Spleen (tissue), 11 donors: ENCODE data around the gene ADAP1. TPM values are rescaled to one million over a fixed set of nuclear protein-coding genes. Genes with fewer than 3 reads are reported as not detected.
"Not testable (repeated sequence)": the region's sequence is repeated elsewhere in the genome, so short reads cannot be mapped to it uniquely, and the experiment has no call there.

Experiments
- DNase-seq: peaks from one replicate; pipeline ENCODE4 v3.0.0-alpha.2; 2020
- H3K27ac ChIP-seq, 8 donors: fragments of 200-600 bp; sonication (generic) in 7 of 8; 1 replicate in 4 of 8; 2 replicates in 4 of 8; pipeline versions ENCODE4 v1.5.0 to v1.8.0; 2016 to 2021; ENCODE audit warnings: inconsistent platforms in 4 of 8, mild to moderate bottlenecking in 4 of 8, moderate library complexity in 1 of 8
- H3K27me3 ChIP-seq, 7 donors: fragments of 200-600 bp; sonication (generic) in 6 of 7; replicated peaks in 1 of 7; 1 replicate in 4 of 7; 2 replicates in 3 of 7; pipeline versions ENCODE4 v1.5.0 to v1.8.0; 2016 to 2021; ENCODE audit warnings: inconsistent platforms in 3 of 7, mild to moderate bottlenecking in 1 of 7
- H3K36me3 ChIP-seq, 6 donors: fragments of 200-600 bp; sonication (generic) in 5 of 6; 1 replicate in 4 of 6; 2 replicates in 2 of 6; pipeline versions ENCODE4 v1.5.0 to v1.8.0; 2016 to 2021; ENCODE audit warnings: inconsistent platforms in 2 of 6
- H3K4me1 ChIP-seq, 6 donors: fragments of 200-600 bp; sonication (generic) in 5 of 6; 1 replicate in 3 of 6; 2 replicates in 3 of 6; pipeline versions ENCODE4 v1.5.0 to v1.8.0; 2016 to 2021; ENCODE audit warnings: inconsistent platforms in 3 of 6
- H3K4me3 ChIP-seq, 8 donors: fragments of 200-600 bp; sonication (generic) in 7 of 8; 1 replicate in 4 of 8; 2 replicates in 4 of 8; pipeline versions ENCODE4 v1.5.0 to v1.8.0; 2016 to 2021; ENCODE audit warnings: inconsistent platforms in 4 of 8, mild to moderate bottlenecking in 4 of 8, moderate library complexity in 2 of 8
- H3K9me3 ChIP-seq, 8 donors: fragments of 200-600 bp; sonication (generic) in 7 of 8; 1 replicate in 4 of 8; 2 replicates in 4 of 8; pipeline versions ENCODE4 v1.5.0 to v1.8.0; 2016 to 2021; ENCODE audit warnings: inconsistent platforms in 4 of 8
- CTCF ChIP-seq, 11 experiments: fragments of 200-600 bp in 7 of 11; fragments of 450-650 bp in 4 of 11; sonication (generic) in 4 of 11; IDR thresholded peaks in 8 of 11; conservative IDR thresholded peaks in 3 of 11; 1 replicate in 7 of 11; 2 replicates in 4 of 11; pipeline versions ENCODE4 v1.4.0 to v1.8.0; 2016 to 2021; ENCODE audit warnings: antibody characterized with exemption in 11 of 11, inconsistent platforms in 4 of 11, mild to moderate bottlenecking in 1 of 11
- POLR2A ChIP-seq, 3 donors: fragments of 450-650 bp; IDR thresholded peaks; one replicate each; pipeline ENCODE4 v1.5.1; 2017; ENCODE audit warnings: antibody characterized with exemption in 3 of 3, mild to moderate bottlenecking in 1 of 3
- POLR2AphosphoS5 ChIP-seq, 3 donors: sonication (generic); formaldehyde crosslinking; IDR thresholded peaks; one replicate each; pipeline ENCODE4 v1.5.1; 2017; ENCODE audit warnings: antibody characterized with exemption in 3 of 3
- WGBS, 5 donors: extraction: QIAGEN DNeasy Blood & Tissue Kit in 3 of 5; methylation state at CpG; one replicate each; pipeline versions ENCODE4 v1.1.5 to v1.1.7; 2013 to 2018; 5-methylcytosine and 5-hydroxymethylcytosine counted together
- intact Hi-C: fragments of 100-400 bp; cut with DNase I; formaldehyde crosslinking; loops from one replicate; pipeline ENCODE4 v1.15.0; 2023; ENCODE audit warnings: low total_unique reads
- polyA plus RNA-seq, 3 donors: library from polyadenylated mRNA; stranded (reverse); fragments of 200-250 nt; gene quantifications; one replicate each; pipeline ENCODE4 v1.2.1, GENCODE V29; 2013
- total RNA-seq, 7 donors: library from RNA; depleted of rRNA in 3 of 7; stranded (reverse); fragments of >200 nt in 3 of 7; fragmentation: NEBNext Ultra II Directional in 4 of 7; extraction: Animal tissue kit (Norgen Biotek cat#: 25700) in 4 of 7; gene quantifications; one replicate each; pipeline versions ENCODE4 v1.1.0 to v1.2.1, GENCODE V29; 2016 to 2021
- donor health status: healthy with polysubstance abuse.
- donor health status: DM: no; HTN: no; CAD: no; lungs with moderate emphysema.
- donor health status: DM: no; HTN: no; CAD: no.
- donor health status: Bipolar disorder and iron deficiency.
- donor health status: healthy.
- donor health status: DM: no; HTN: no; CAD: no.
- donor health status: DM: yes; HTN: yes; CAD: no.

ADAP1 gene
- total and polyA plus RNA-seq, 10 donors, result 8.7 to 38.6 (median 22.7) TPM

GRCh38 chr7:945556-946255 lies 8.8 kb downstream of the ADAP1 start:
- whole genome bisulfite sequencing, 5 donors, result 82 to 92% (median 89%) methylated on average over 18 to 30 of the region's 30 CpGs
- intact Hi-C loops, result no loop called here
- TF ChIP-seq POLR2AphosphoS5 (IDR thresholded peaks at IDR 0.05), result no peak
- no peak for TF ChIP-seq CTCF (IDR thresholded peaks at IDR 0.05 in 8 of 11, conservative IDR thresholded peaks at IDR 0.05 in 3 of 11)
- TF ChIP-seq POLR2A (IDR thresholded peaks at IDR 0.05), result no peak
- Histone ChIP-seq H3K4me3 (no peak overlapping the region), H3K27me3 (peaks cover 0 to 8% (median 0%) of the 10 kb centered on the region in 7 donors), H3K27ac (no peak overlapping the region), H3K36me3 (peaks cover 0 to 12% (median 0%) of the 10 kb centered on the region in 6 donors), H3K4me1 (peaks cover 0 to 20% (median 8%) of the 10 kb centered on the region in 6 donors), H3K9me3 (peaks cover 0 to 4% (median 0%) of the 10 kb centered on the region in 8 donors)
- peak; percentile 74 for DNase-seq

DNA sequence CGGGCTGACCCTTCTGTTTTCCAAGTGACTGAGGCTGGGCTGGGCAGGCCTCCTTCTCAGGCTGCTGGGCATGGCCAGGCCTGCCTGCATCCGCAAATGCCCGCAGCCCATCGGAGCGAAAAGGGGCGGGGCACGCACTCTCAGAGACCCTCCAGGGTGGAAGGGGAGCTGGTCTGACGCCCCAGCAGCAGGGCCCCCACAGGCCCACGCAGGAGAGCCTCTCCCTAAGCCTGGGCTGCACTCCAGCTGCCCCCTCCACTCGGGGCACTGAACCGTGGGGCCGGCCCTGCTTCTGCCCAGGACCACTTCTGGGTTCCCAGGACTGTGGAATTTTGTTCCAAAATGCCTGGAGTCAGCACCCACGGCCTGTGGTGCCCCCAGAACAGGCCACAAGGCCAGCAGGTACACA lies 9.3 kb downstream of the ADAP1 start:
- no peak for TF ChIP-seq POLR2A (IDR thresholded peaks at IDR 0.05)
- no peak for TF ChIP-seq CTCF (IDR thresholded peaks at IDR 0.05 in 8 of 11, conservative IDR thresholded peaks at IDR 0.05 in 3 of 11)
- no peak for TF ChIP-seq POLR2AphosphoS5 (IDR thresholded peaks at IDR 0.05)
- H3K27ac ChIP-seq, result no peak overlapping the region
- intact Hi-C loops, result no loop called here

GRCh38 chr7:944744-945143 lies 9.7 kb downstream of the ADAP1 start:
- DNase-seq, result no peak
- Histone ChIP-seq H3K27me3 (peaks cover 0 to 4% (median 0%) of the 10 kb centered on the region in 7 donors), H3K9me3 (peaks cover 0 to 11% (median 0%) of the 10 kb centered on the region in 8 donors), H3K4me1 (peaks cover 0 to 11% (median 3%) of the 10 kb centered on the region in 6 donors), H3K36me3 (peaks cover 0 to 10% (median 0%) of the 10 kb centered on the region in 6 donors), H3K4me3 (no peak overlapping the region), H3K27ac (no peak overlapping the region)
- WGBS, 5 donors, result 80 to 93% (median 89%) methylated on average over 5 of the region's 5 CpGs
- TF ChIP-seq CTCF (IDR thresholded peaks at IDR 0.05 in 8 of 11, conservative IDR thresholded peaks at IDR 0.05 in 3 of 11) (no peak), POLR2A (IDR thresholded peaks at IDR 0.05) (no peak), POLR2AphosphoS5 (IDR thresholded peaks at IDR 0.05) (no peak)
- intact Hi-C loops, result no loop called here

More for the DNA sequence above, 9.3 kb downstream of the ADAP1 start:
- 86 to 100% (median 92%) methylated on average over 4 to 13 of the region's 13 CpGs for WGBS, 5 donors
- peaks cover 0 to 12% (median 0%) of the 10 kb centered on the region in 6 donors for H3K36me3 ChIP-seq
- no peak overlapping the region for H3K4me3 ChIP-seq
- peaks cover 0 to 8% (median 0%) of the 10 kb centered on the region in 8 donors for H3K9me3 ChIP-seq
- peak; percentile 64 for DNase-seq
- H3K27me3 ChIP-seq, result peaks cover 0 to 8% (median 0%) of the 10 kb centered on the region in 7 donors
- H3K4me1 ChIP-seq, result peaks cover 0 to 15% (median 5%) of the 10 kb centered on the region in 6 donors

- H3K27ac ChIP-seq, H3K36me3 ChIP-seq, H3K4me1 ChIP-seq, DNase-seq, H3K27me3 ChIP-seq, intact Hi-C loops, H3K4me3 ChIP-seq: not testable (repeated sequence)
- WGBS, 5 donors, result 73 to 92% (median 84%) methylated on average over 4 of the region's 4 CpGs
- peaks cover 0 to 11% (median 0%) of the 10 kb centered on the region in 8 donors for H3K9me3 ChIP-seq
Measured at GRCh38 chr7:943793-944192, 10.7 kb downstream of the ADAP1 start.
